Uterus (tissue), 4 donors: ENCODE results near the gene MAB21L4. TPM values are rescaled to one million over a fixed set of nuclear protein-coding genes. Genes with fewer than 3 reads are reported as not detected.
A peak's percentile ranks its signal among the peaks of the same experiment; 100 is the strongest.

Experiments
- DNase-seq, 2 donors: peaks; one replicate each; pipeline ENCODE4 v3.0.0-alpha.2; 2019 to 2020
- H3K27ac ChIP-seq, 2 donors: fragments of 200-600 bp; sonication (generic); 1 replicate in 1 of 2; 2 replicates in 1 of 2; pipeline ENCODE4 v1.5.1; 2016 to 2018
- H3K27me3 ChIP-seq, 2 donors: fragments of 200-600 bp; sonication (generic); one replicate each; pipeline ENCODE4 v1.5.1; 2018 to 2019; ENCODE audit warnings: control low read depth in 1 of 2
- H3K36me3 ChIP-seq, 2 donors: fragments of 200-600 bp; sonication (generic); one replicate each; pipeline ENCODE4 v1.5.1; 2019; ENCODE audit warnings: control low read depth in 1 of 2
- H3K4me1 ChIP-seq, 2 donors: fragments of 200-600 bp; sonication (generic); one replicate each; pipeline ENCODE4 v1.5.1; 2018 to 2019; ENCODE audit warnings: control low read depth in 1 of 2
- H3K4me3 ChIP-seq, 2 donors: fragments of 200-600 bp; sonication (generic); 1 replicate in 1 of 2; 2 replicates in 1 of 2; pipeline ENCODE4 v1.5.1; 2018 to 2019; ENCODE audit warnings: mild to moderate bottlenecking in 1 of 2
- H3K9me3 ChIP-seq, 2 donors: fragments of 200-600 bp; sonication (generic); one replicate each; pipeline ENCODE4 v1.5.1; 2019; ENCODE audit warnings: control low read depth in 1 of 2
- CTCF ChIP-seq, 4 experiments: fragments of 200-600 bp in 2 of 4; fragments of 450-650 bp in 2 of 4; sonication (generic) in 2 of 4; IDR thresholded peaks; one replicate each; pipeline ENCODE4 v1.5.1; 2016 to 2019; ENCODE audit warnings: antibody characterized with exemption in 4 of 4, mild to moderate bottlenecking in 2 of 4, moderate library complexity in 1 of 4
- POLR2A ChIP-seq, 2 donors: fragments of 450-650 bp; IDR thresholded peaks; one replicate each; pipeline ENCODE4 v1.6.1; 2016; ENCODE audit warnings: antibody characterized with exemption in 2 of 2, mild to moderate bottlenecking in 1 of 2, moderate library complexity in 1 of 2
- intact Hi-C: fragments of 100-400 bp; cut with DNase I; formaldehyde crosslinking; loops from one replicate; pipeline ENCODE4 v1.15.1; 2023; ENCODE audit warnings: low total_unique reads
- total RNA-seq, 4 donors: library from RNA; depleted of rRNA in 3 of 4; stranded (reverse); fragments of >200 nt in 3 of 4; gene quantifications; one replicate each; pipeline versions ENCODE4 v1.1.0 to v1.2.4, GENCODE V29; 2014 to 2023
- donor health status: DM: yes; HTN: yes; CAD: no.

The MAB21L4 gene
- total RNA-seq, 4 donors from 2014 or later = 0.97 TPM; not detected in 3

DNA sequence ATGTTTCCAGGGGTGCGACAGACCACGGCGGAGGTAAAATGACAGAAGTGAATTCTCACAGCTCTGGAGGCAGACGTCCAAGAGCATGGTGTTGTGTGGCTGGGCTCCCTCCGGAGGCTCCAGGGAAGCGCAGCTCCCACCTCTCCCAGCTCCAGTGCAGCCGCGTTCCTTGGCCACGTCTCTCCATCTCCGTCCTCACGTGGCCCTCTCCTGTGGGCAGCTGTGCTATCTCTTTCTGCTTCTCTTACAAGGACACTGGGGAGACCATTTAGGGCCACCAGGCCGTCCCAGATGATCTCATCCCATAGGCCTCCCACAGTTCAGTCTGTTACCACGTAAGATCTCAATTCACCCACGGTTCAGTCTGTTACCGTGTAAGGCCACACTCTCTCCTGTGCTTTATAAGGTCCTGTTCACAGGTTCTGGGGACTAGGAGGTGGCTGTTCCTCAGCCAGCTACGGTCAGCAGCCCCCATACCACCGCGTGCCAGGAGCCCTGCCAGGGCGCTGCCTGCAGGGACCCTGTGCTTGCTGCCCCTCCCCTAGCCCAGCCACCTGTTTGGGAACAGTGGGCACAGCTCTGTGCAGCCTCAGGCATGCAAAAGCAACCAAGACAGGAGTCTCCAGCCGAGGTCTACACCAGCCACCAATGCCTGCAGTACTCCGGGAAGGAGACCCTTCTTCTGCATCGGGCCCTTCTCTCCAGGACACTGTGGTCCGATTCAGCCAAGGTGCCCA is 2.9 kb upstream of the MAB21L4 start:
- Histone ChIP-seq H3K4me3 (no peak overlapping the region), H3K4me1 (no peaks in the 10 kb centered on the region), H3K27ac (peak overlapping the region in 1 of 2 donors; percentile 45), H3K9me3 (no peaks in the 10 kb centered on the region), H3K27me3 (no peaks in the 10 kb centered on the region), H3K36me3 (no peaks in the 10 kb centered on the region)
- TF ChIP-seq POLR2A (IDR thresholded peaks at IDR 0.05) = no peak
- TF ChIP-seq CTCF (IDR thresholded peaks at IDR 0.05) = no peak
- intact Hi-C loops = no loop called here
- no peak for DNase-seq

- Histone ChIP-seq H3K4me1 (no peaks in the 10 kb centered on the region), H3K9me3 (no peaks in the 10 kb centered on the region), H3K4me3 (no peak overlapping the region), H3K27me3 (no peaks in the 10 kb centered on the region), H3K27ac (peak overlapping the region; percentile 41 to 45), H3K36me3 (no peaks in the 10 kb centered on the region)
- DNase-seq = peak in 1 of 2 donors; percentile 32
- TF ChIP-seq POLR2A (IDR thresholded peaks at IDR 0.05) = no peak
- TF ChIP-seq CTCF (IDR thresholded peaks at IDR 0.05) = no peak
- intact Hi-C loops = no loop called here
These were observed 2.3 kb upstream of the MAB21L4 start for GRCh38 chr2:240898108-240898730.

DNA sequence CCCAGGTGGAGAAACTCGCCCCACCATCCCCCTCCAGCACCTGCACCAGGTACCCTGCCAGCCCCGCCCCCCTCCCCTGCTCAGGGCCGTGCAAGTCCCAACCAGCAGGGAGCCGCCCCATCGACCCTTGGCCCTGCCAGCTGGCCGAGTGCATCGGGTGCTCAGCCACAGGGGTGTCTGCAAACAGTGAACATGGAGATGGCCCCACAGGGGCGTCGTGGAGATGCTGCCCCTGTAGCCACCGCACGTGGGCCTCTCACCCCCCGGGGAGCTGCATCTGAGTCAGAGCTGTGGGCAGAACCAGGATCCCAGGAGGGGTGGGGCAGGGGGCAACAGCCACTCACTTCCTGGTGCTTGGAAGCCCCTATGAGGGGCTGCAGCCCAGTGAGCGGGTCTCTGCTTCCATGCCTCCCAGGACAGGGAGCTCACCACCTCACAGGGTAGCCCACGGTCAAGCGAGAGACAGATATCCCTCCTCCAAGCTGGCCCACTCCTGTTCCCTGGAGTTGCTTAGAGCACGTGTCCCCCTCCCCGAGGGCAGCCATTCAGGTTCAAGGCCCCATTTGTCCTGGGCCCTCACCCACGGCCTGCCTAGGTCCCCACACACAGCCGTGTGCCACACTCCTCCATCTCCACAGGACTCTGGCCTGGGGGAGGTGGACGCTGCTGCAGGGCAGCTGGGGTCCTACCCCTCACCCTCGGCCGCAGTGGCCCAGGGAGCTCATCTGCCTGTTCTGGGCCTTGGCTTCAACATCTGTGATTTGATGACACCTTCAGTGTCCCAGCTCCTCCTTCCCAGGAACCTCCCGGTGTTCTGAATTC is 1.1 kb upstream of the MAB21L4 start:
- intact Hi-C loops = no loop called here
- Histone ChIP-seq H3K27me3 (no peaks in the 10 kb centered on the region), H3K27ac (no peak overlapping the region), H3K36me3 (no peaks in the 10 kb centered on the region), H3K9me3 (no peaks in the 10 kb centered on the region), H3K4me3 (no peak overlapping the region), H3K4me1 (no peaks in the 10 kb centered on the region)
- no peak for DNase-seq
- TF ChIP-seq CTCF (IDR thresholded peaks at IDR 0.05) = no peak
- TF ChIP-seq POLR2A (IDR thresholded peaks at IDR 0.05) = no peak

DNA sequence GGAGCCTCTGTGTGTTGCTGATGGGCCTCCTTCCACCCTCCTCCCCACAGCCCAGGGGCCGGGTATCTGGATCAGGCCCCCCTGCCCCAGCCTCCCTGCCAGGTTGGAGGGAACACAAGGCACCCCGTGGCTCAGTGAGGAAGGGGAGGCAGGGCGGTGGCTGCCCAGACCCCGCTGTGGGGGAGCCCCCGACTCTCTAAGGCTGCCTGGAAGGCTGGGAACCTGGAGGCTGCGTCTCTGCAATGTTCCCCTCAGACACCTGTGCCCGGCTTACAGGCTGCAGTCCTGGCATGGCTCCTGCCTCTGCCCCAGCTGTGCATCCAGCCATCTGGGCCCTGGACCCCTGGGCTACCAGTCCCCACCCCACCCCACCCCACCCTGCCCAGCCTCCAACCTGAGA is 438 bp upstream of the MAB21L4 start:
- Histone ChIP-seq H3K36me3 (no peaks in the 10 kb centered on the region), H3K9me3 (no peaks in the 10 kb centered on the region), H3K27me3 (no peaks in the 10 kb centered on the region), H3K27ac (no peak overlapping the region), H3K4me1 (no peaks in the 10 kb centered on the region), H3K4me3 (no peak overlapping the region)
- TF ChIP-seq POLR2A (IDR thresholded peaks at IDR 0.05) (no peak), CTCF (IDR thresholded peaks at IDR 0.05) (no peak)
- DNase-seq = no peak
- intact Hi-C loops = no loop called here
